ENCODE data around the gene DDX10.

GRCh38 chr11:108945341-108945740 lies 280.5 kb downstream of the DDX10 start:
- TF ChIP-seq, protein P1, sequence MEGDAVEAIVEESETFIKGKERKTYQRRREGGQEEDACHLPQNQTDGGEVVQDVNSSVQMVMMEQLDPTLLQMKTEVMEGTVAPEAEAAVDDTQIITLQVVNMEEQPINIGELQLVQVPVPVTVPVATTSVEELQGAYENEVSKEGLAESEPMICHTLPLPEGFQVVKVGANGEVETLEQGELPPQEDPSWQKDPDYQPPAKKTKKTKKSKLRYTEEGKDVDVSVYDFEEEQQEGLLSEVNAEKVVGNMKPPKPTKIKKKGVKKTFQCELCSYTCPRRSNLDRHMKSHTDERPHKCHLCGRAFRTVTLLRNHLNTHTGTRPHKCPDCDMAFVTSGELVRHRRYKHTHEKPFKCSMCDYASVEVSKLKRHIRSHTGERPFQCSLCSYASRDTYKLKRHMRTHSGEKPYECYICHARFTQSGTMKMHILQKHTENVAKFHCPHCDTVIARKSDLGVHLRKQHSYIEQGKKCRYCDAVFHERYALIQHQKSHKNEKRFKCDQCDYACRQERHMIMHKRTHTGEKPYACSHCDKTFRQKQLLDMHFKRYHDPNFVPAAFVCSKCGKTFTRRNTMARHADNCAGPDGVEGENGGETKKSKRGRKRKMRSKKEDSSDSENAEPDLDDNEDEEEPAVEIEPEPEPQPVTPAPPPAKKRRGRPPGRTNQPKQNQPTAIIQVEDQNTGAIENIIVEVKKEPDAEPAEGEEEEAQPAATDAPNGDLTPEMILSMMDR (IDR thresholded peaks at IDR 0.05) = no peak
- no peak for TF ChIP-seq POLR2A (IDR thresholded peaks at IDR 0.05)
